GM18867 (cell line): ENCODE results near the gene LGALS13.

Source experiments
- ATAC-seq: cut with Tn5 transposase; IDR thresholded peaks from one replicate; pipeline ENCODE4 v1.9.1; 2021; ENCODE audit warnings: mild to moderate bottlenecking, moderate library complexity; ENCODE audit not compliant: unreplicated experiment

Gene LGALS13

DNA sequence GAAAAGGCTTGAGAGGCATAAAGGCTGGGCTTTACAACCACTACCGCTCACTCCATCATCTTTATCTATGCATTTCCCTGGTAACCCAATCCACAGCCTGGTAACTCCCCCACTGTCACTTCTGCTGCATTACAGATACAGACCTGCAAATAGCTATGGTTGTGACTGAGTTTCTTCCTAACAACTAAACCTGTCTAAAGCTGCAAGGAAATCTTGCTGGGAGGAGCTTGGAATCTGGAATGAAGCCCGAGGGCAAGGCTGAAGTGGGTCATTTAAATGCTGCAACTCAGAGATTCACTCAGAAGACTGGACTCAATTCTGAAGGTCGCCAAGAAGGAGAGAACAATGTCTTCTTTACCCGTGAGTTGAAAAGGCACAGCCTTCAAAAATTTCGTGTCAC, at the start of gene LGALS13:
LGALS13 (plus strand) TSS at position 301 of the 400 bp plus-strand sequence; CDS start at position 346, 45 bp downstream.
- ATAC-seq = no peak

DNA sequence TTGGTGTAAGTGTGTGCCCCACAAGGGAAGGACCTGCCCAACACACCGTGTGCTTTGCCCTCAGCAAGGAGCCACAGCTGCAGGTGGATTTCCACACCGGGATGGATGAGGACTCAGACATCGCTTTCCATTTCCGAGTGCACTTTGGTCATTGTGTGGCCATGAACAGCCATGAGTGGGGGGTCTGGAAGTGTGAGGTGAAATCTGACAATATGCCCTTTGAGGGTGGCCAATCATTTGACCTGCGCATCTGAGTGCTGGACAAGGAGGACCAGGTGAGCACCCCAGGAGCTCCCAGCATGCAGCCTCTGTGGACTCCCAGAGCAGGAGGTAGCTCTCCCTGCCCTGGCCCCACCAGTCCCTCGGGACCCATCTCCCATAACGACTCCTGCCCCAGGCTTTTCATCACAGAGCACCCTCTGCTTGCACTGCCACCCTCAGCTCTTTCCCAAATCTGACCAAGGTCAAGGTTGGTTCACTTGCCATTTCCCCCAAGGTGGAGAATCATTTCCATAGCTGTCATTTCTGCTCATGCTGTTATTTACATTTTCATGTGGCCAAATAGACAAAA, 49.2 kb upstream of the LGALS13 start:
- ATAC-seq = no peak

DNA sequence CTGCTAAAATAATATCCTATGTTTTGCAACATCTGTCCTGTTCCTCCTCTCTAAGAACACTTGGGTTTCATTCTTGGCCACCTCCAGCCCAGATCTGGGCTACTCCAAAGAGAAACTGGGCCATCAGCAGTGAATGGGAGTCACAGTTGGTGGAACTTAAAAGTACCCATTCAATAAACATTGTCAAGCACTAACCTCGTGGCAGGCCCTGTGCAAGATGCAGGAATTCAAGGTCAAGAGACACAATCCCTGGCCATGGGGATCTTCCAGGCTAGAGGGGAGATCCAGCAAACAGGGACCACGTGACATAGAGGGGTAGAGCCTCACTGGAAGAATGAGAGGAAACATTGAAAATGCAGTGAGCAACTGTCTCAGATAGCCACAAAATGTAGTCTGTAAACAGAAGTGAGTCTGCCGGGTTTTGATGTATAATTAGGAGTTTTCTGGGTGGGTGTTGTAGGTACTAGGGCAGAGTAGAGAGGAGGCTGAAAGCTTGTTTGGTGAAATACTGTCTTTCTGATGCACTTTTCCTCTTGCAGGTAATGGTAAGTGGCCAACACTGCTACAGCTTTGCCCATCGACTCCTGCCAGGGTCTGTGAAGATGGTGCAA, 47.5 kb upstream of the LGALS13 start:
- no peak for ATAC-seq

DNA sequence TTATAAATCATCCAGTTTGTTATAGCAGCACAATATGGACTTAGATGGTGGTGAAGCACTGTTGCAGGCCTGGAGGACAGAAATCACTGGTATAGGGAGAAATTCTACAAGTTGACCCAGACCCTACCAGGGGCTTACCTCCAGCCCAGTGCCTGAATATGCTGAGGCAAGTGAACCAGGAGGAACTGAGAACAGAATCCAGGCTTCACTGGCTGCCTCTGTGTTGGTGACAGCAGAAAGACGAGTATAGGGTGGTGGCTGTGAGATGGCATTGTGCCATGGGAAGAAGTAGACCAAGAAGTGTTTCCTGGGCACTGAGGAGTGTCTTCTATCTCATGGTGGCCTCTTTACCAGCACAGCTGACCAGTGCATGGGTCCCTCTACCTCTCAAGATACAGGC, 46.4 kb upstream of the LGALS13 start:
- no peak for ATAC-seq

- peak; percentile 62 for ATAC-seq
Observed at GRCh38 chr19:39557811-39558623, 44.3 kb upstream of the LGALS13 start.

- ATAC-seq = peak; percentile 30
Observed at GRCh38 chr19:39558624-39559117, 43.7 kb upstream of the LGALS13 start.

DNA sequence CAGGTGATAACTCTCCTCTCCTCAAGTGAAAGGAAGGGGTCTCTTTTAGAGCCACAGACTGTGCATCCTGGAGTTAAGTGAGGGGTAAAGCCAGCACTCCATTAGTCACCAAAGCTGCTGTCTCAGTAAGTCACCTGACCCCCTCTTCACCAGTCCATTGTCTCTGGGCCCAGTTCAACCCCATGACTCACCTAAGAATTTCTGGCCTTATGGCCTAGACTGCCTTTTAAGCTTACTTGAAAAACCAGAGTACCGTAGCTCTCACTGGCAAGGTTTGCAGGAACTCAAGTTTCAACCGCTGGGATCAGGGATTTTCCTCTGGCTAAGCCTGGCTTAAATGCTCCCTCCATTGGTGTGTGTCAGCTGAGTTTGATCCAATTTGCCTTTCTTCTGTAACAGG, 38.9 kb upstream of the LGALS13 start:
- no peak for ATAC-seq

DNA sequence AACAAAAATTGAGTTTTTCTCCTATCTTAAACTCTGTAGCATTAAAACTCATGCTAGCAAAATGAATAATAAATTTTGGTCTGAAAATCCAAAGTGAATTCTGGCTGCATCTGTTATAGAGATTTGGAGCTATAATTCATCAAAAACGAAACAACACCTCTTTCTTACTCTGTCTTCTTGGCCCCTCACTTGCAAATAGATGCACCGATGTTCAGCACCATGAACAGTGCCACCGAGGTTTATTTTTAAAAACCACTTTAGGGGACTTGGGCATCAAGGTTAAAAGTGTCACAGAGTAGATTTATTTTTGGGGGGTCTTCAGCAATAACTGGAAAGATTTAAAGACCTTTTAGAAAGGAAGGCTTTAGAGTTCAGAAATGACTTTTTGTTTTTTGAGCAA, 36.3 kb upstream of the LGALS13 start:
- ATAC-seq = no peak

DNA sequence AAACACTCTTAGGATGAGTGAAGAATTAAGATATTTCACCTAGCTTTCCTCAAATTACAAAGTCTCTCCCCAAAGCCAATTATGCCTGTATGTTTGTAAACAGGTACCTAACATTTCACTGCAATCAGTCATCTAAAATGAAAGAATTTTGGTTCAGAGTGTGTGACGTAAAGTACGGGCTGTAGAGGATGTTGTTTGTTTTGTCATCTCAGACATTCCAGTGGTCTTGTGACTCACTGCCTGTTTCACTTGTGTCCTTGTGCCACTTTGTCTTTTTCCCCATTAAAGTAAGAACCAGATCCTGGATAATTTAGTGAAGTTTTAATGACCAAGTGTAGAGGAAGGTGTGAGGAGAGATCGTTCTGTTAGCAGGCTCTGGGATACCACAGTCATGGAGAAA, 33.7 kb upstream of the LGALS13 start:
- ATAC-seq = no peak

DNA sequence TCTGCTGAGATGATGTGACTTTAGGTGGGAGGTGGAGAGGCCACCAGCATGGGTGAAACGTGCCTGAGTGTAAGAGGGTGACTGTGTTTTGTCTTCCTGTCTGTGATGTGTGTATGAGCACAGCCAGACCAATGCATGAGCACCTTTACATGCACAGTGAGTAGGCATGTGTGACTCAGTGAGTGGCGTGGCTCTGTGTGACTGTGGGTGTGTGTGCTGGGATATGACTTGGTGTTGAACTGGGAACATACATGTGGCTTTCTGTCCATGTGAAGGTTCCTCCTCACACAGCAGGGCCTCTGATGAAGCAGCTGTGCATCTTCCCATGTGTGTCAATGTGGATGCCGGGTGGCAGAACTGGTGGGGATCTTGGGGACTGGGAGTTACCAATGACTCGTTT, 19.9 kb upstream of the LGALS13 start:
- no peak for ATAC-seq

- ATAC-seq = no peak
Observed at GRCh38 chr19:39582891-39583625, 19.3 kb upstream of the LGALS13 start.

- no peak for ATAC-seq
Observed at GRCh38 chr19:39587496-39587895, 14.8 kb upstream of the LGALS13 start.

DNA sequence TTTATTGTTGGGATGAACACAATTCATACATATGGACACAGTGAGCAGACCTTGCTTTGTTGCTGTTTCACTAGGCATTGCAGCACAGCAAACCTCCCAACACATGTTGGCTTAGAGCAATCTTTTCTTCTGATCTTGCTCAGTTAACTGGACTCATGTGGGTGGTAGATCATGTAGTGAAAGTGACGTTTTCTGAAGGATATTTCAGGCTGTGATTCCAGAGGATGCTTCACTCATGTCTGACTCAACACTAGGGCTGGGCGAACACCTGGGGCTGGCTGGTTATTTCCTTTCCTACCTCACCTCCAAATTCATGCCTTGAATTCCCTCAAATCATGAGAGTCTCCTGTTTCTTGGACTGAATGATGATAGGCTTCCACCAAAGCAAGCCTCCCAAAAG, 14.3 kb upstream of the LGALS13 start:
- ATAC-seq = no peak

DNA sequence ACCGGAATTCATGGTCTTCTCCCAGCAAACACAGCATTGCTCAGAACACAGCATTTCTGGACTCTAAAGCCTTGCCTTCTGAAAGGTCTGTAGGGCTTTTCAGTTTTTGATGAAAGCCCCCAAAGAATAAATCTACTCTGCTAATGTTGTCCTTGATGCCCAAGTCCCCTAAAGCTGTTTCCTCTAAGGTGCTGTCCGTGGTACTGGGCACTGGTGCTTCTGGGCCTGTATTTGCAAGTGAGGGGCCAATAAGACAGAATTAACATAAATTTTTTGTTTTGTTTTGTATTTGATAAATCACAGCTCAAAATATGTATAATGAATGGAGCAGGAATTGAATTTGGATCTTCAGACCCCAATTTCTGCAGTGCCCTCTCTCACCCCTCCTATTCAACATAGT, 12.1 kb upstream of the LGALS13 start:
- no peak for ATAC-seq

- no peak for ATAC-seq
Observed at GRCh38 chr19:39592381-39592780, 9.9 kb upstream of the LGALS13 start.

GRCh38 chr19:39595950-39596349, 6.4 kb upstream of the LGALS13 start:
- no peak for ATAC-seq

- no peak for ATAC-seq
Observed at GRCh38 chr19:39596911-39597310, 5.4 kb upstream of the LGALS13 start.

DNA sequence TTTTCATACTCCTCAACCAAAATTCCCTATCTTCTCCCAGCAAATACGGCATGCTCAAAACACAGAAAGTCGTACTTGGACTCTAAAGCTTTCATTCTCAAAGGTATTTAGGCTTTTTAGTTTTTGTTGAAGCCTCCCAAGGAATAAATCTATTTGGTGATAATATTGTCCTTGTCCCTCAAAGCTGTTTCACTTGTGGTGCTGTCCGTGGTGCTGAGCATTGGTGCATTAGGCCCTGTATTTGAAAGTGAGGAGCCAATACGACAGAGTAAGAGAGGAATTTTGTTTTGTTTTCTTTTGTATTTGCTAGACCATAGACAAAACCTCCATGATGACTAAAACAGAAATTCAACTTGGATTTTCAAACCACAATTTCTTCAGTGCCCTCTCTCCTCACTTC, 3.2 kb upstream of the LGALS13 start:
- ATAC-seq = no peak

GRCh38 chr19:39603825-39604224, 1.5 kb downstream of the LGALS13 start:
- ATAC-seq = no peak

- ATAC-seq = no peak
Observed at GRCh38 chr19:39607021-39607420, 4.7 kb downstream of the LGALS13 start.

DNA sequence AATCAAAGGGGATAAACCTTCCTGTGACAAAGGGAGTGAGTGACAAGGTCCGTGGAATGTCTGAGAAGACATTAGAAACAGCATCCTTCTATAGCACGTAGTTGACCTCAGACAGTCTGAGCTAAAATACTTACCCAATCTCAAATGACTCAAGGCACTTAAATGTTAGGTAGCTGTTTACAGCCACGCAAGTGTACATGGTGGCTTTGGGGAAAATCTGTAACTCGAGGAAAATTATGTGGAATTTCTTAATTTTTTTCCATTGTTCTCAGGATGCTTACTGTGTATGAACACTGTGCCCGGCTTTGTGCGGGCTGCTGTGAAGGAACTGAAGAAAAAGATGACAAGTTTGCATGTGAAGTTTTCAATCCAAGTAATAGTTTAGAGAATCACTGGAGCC, 5.2 kb downstream of the LGALS13 start:
- ATAC-seq = no peak
